ENCODE data around the gene PLCG1.
"Not testable (repeated sequence)": the region's sequence is repeated elsewhere in the genome, so short reads cannot be mapped to it uniquely, and the experiment has no call there.

Gene PLCG1

GRCh38 chr20:41125530-41126457 is 11.5 kb upstream of the PLCG1 start:
- no peak for DNase-seq

DNA sequence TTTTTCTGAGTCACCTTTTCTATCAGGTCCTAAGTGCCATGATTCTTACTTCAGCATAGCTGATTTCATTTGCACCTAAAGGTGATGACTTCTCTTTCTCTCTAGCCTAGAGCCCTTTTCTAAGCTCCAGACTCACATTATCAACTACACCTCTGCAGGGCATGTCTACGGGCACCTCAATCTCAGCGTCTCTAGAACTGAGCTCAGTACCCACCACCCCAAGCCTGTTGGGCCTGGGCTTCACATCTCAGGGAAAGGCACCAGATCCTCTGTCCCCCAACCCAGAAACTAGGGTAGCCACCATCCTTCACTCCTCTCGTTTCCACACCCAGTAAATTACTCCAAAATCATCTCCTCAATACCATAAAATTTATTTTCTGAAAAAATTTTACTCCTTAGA is 10.6 kb upstream of the PLCG1 start:
- DNase-seq, result no peak

GRCh38 chr20:41128317-41128716 is 9.0 kb upstream of the PLCG1 start:
- DNase-seq, result not testable (repeated sequence)

GRCh38 chr20:41131594-41132387 is 5.6 kb upstream of the PLCG1 start:
- DNase-seq, result no peak

GRCh38 chr20:41132388-41132775 is 5.0 kb upstream of the PLCG1 start:
- DNase-seq, result not testable (repeated sequence)

DNA sequence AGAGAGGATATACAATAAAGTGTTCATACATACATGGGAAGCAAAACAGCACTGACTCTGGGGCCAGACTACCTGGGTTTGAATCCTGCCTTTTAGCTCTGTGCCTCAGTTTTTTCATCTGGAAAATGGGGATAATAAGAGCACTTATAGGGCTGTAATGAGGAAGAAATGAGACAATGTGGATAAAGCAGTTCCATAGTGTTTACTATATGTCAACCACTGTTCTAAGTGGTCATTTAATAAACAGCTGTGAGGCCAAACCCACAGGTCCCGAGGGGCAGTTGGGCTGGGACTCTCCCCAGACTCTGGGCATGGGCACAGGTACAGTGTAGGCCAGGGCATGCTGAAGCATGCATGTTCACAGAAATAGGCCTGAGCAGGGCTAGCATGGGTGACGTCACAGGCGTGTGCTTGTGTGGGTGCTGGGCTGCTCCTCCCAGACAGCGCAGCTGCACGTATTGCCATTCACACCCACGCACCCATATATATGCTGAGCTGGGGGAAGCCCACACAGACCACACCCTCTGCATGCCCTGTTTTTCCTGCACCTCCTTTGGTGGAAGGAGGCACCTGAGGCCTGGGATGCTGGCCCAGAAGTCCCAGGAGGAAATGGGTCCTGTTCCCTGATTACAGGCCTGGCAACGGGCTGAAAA is 3.5 kb upstream of the PLCG1 start:
- DNase-seq, result no peak

DNA sequence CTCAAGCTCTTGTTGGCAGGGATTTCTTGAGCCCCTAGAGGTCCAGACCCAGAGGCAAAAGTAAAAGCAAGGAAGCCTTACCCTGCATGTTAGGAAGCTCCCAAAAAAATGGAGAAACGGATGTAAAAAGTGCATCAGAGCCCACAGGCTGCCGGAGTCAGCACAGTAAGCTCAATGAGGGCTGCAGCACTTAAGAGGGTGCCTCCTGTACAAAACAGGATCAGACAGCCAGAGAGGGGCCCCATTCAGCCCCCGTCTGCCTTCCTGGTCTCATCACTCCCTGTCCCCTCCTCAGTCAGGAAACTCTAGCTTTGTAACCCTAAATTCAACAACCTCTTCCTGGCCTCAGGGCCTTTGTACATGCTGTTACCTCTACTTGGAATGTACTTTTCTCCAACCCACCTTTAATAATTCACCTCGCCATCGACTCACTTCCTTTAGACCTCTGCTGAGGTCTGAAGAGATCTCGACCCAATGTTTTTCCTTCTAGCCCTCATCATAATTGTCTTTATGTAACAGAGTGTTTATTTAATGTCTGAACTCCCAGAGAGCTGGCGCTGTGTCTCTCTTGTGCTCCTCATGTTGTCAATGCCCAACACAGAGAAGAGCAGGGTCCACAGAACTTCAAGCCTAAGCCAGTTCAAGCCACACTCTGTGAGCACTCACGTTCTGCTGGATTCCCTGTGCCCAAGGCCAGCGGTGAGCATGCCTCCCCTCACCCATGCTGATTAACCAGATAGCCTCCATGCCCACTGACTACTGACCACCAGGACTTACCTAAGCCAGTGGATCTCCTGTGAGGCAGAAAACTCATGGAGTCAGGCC is 2.8 kb upstream of the PLCG1 start:
- DNase-seq, result no peak

- DNase-seq, result peak; percentile 17 to 60
These were observed 2.0 kb upstream of the PLCG1 start for GRCh38 chr20:41135187-41135887.

GRCh38 chr20:41135888-41136679 is 1.3 kb upstream of the PLCG1 start:
- no peak for DNase-seq

DNA sequence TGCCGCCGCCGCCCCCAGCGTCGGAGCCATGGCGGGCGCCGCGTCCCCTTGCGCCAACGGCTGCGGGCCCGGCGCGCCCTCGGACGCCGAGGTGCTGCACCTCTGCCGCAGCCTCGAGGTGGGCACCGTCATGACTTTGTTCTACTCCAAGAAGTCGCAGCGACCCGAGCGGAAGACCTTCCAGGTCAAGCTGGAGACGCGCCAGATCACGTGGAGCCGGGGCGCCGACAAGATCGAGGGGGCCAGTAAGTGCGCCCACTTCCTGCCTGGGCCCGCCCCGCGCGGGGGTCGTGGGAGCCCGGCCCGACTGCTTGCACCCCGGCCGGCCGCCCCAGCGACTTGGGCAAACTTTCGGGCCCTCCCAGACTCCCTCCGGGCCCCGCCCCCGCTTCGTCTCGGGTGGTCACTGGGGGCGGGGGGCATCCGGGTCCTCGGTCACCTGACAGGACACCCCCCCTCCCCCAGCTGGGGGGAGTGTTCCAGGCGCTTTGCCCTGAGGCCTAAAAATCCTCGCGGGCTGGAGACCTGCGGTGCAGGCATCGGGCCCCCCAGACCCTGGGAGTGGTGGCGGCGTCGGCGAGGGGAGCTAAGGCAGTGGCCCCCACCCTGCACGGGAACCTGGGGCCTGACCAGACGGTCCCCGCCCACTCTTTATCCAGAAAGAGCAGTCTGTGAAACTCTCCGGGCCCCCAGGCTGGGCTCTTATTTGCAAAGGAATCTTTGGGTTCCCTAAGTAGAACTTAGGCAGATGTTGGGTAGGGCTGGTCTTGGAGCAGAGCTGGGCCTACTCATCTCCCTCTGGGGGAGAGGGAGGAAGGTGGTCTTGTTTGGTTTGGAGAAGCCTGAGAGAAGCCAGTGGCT is 501 bp downstream of the PLCG1 start:
- peak; percentile 64 to 77 for DNase-seq

- DNase-seq, result no peak
These were observed 1.3 kb downstream of the PLCG1 start for GRCh38 chr20:41138475-41139226.

DNA sequence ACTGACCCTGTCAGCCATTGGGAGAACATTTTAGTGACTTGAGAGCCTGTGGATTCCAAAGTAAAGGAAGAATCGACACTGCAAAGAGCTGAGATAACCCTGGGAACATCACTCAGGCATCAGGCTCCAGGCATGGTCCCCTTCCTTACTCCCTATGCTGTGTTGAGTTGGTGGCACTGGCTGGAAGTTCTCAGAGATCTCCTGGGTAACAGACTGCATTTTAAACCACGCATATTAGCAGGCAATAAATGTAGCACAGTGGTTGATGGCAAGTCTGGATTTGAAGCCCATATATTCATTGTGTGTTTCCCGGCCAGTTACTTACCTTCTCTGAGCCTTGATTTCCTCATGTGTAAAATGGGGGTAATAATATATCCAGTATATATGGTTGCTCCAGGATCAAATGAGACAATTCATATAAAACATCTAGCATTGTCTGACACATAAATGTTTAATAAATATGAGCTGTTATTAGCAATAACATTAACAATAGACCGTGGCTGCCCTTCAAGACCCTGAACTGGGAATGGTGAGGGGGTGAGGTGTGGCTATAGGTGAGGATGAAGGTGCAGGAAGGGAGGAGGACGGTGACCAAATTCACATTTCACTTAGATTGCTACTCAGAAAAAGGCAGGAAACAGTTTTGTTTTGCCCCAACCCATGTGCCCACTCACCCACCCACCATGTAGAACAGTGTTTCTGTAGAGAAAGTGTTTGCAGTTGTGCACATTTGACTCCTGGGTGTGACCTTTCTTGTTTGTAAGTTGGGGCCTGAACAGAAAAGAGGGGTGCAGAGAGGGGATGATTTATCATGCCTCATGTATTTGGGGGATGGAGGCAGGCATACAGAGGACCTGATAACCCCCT is 2.1 kb downstream of the PLCG1 start:
- no peak for DNase-seq

DNA sequence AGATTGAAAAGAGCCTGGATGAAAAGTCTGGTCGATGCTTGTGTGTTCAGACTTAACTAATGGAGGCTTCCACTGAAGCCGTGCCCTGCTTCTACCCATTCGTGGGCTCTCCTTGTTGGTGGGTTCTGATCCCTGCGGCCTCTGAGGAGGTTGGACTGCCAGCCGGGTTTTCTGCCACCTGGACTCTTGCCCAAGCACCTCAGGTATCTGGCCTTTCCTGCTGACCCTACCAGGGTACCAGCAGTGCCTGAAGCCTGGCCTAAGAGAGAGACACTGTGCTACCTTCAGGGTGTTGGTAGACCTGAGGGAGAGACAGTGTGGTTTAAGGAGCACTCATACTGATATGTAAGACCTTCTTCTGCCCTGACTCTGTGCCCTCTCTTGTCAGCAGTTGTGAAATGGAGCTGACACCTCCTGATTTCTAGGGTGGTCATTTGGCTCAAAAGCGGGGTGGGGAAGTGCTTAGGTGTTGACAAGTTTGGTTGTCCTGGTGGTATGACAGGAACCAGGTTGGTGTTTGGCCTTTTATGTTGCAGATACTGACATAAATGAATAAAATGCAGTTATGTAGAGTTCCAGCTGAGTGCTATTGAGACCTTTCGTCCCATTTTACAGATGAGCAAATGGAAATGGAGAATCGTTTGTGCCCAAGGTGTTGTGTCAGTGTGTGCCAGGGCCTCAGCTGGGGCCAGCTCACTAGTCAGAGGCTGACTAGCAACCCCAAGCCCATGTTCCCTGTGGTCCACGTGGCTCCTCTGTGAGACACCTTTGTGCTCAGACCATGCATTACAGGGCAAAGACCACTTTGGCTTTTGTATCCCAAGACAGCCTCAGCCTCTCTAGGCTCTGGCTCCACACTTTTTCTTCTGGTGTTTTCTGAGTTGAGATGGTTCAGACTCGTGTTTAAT is 3.1 kb downstream of the PLCG1 start:
- no peak for DNase-seq

DNA sequence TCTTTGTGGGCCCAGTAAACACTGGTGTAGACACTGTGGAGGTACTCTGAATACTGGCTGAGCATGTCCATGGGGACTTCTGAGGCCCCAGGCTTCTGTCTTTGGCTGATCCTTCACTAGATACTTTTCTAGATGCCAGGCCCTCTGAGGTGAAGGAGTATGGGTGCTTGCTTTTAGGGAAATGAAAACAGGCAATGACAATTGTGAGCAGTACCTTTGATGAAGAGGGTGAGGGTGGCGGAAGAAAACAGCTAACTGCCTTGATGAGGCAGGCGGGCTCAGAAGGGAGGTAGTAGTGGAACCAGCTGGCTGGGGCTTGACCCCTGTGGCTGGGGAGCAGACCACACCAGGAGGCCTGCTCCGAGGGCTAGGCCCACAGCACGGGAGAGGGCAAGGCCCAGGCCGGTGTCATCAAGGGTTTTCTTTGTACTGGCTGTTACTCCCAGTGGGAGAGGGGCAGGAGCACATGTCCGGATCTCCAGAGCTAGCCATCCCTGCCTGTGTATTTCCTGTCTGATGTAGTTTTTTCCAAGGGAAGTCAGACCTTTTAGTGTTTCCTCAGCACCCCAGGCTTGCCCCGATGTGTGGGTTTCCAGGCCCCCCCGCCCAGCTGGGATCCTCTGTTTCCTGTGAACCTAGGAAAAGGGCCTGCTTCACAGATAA is 3.9 kb downstream of the PLCG1 start:
- no peak for DNase-seq

GRCh38 chr20:41142245-41142644 is 4.9 kb downstream of the PLCG1 start:
- no peak for DNase-seq

- DNase-seq, result no peak
These were observed 5.6 kb downstream of the PLCG1 start for GRCh38 chr20:41142919-41143318.

GRCh38 chr20:41143354-41143753 is 6.0 kb downstream of the PLCG1 start:
- no peak for DNase-seq

Measured in NCI-H446 (cell line).